ENCODE results near the gene EAPP.

EAPP gene

GRCh38 chr14:34474187-34474679, 65.3 kb downstream of the EAPP start:
- Histone ChIP-seq H3K9ac (ENCODE audit: low read depth, low read length) (no peak overlapping the region), H3K27ac (ENCODE audit: low read length) (no peak overlapping the region), H3K4me3 (ENCODE audit: low read length) (no peak overlapping the region), H3K4me1 (ENCODE audit: insufficient read depth, low read length) (no peaks in the 10 kb centered on the region), H3K27me3 (ENCODE audit: insufficient read depth, low read length) (no peaks in the 10 kb centered on the region), H3K36me3 (ENCODE audit: insufficient read depth, low read depth, low read length) (no peaks in the 10 kb centered on the region), H3K9me3 (ENCODE audit: insufficient read depth, low read depth, low read length) (no peaks in the 10 kb centered on the region)

- no peak overlapping the region for H3K9ac ChIP-seq (ENCODE audit: low read depth, low read length)
- no peak overlapping the region for H3K4me3 ChIP-seq (ENCODE audit: low read length)
- no peaks in the 10 kb centered on the region for H3K36me3 ChIP-seq (ENCODE audit: insufficient read depth, low read depth, low read length)
- H3K4me1 ChIP-seq (ENCODE audit: insufficient read depth, low read length) = peaks cover 4% of the 10 kb centered on the region
- H3K9me3 ChIP-seq (ENCODE audit: insufficient read depth, low read depth, low read length) = no peaks in the 10 kb centered on the region
- H3K27ac ChIP-seq (ENCODE audit: low read length) = no peak overlapping the region
- no peaks in the 10 kb centered on the region for H3K27me3 ChIP-seq (ENCODE audit: insufficient read depth, low read length)
Observed at GRCh38 chr14:34472706-34473279, 66.7 kb downstream of the EAPP start.

- no peaks in the 10 kb centered on the region for H3K9me3 ChIP-seq (ENCODE audit: insufficient read depth, low read depth, low read length)
- peaks cover 4% of the 10 kb centered on the region for H3K4me1 ChIP-seq (ENCODE audit: insufficient read depth, low read length)
- H3K4me3 ChIP-seq (ENCODE audit: low read length) = no peak overlapping the region
- no peak overlapping the region for H3K9ac ChIP-seq (ENCODE audit: low read depth, low read length)
- no peak overlapping the region for H3K27ac ChIP-seq (ENCODE audit: low read length)
- H3K27me3 ChIP-seq (ENCODE audit: insufficient read depth, low read length) = no peaks in the 10 kb centered on the region
- H3K36me3 ChIP-seq (ENCODE audit: insufficient read depth, low read depth, low read length) = no peaks in the 10 kb centered on the region
Observed at GRCh38 chr14:34470319-34470718, 69.2 kb downstream of the EAPP start.

- H3K4me3 ChIP-seq (ENCODE audit: low read length) = no peak overlapping the region
- no peak overlapping the region for H3K27ac ChIP-seq (ENCODE audit: low read length)
Observed at GRCh38 chr14:34466691-34467090, 72.8 kb downstream of the EAPP start.

More at GRCh38 chr14:34466691-34467090, 72.8 kb downstream of the EAPP start:
- Histone ChIP-seq H3K27me3 (ENCODE audit: insufficient read depth, low read length) (no peaks in the 10 kb centered on the region), H3K4me1 (ENCODE audit: insufficient read depth, low read length) (peaks cover 8% of the 10 kb centered on the region), H3K9ac (ENCODE audit: low read depth, low read length) (no peak overlapping the region), H3K9me3 (ENCODE audit: insufficient read depth, low read depth, low read length) (no peaks in the 10 kb centered on the region), H3K36me3 (ENCODE audit: insufficient read depth, low read depth, low read length) (no peaks in the 10 kb centered on the region)

Data from iPS-20b (cell line).